Activated B cell treated with CpG ODN at 0.5 μM for 24 hours (primary cell): Measurements from ENCODE around the gene FRRS1. TPM values are rescaled to one million over a fixed set of nuclear protein-coding genes. Genes with fewer than 3 reads are reported as not detected.

Experiments
- ATAC-seq: fragments of 200-7000 bp; cut with Tn5 transposase; one replicate; pipeline ENCODE4 v1.10.0; 2021; ENCODE audit warnings: low read depth, mild to moderate bottlenecking, moderate library complexity
- CTCF ChIA-PET: fragments of 350-600 bp; sonication (Branson Sonifier 250); formaldehyde crosslinking; loops from one replicate; lab custom pipeline; 2021; ENCODE audit warnings: antibody characterized with exemption; lab: Charles Lee
- POLR2A ChIA-PET: fragments of 350-600 bp; sonication (Branson Sonifier 250); formaldehyde crosslinking; loops from one replicate; lab custom pipeline; 2021; ENCODE audit warnings: antibody characterized with exemption; lab: Charles Lee
- DNase-seq: peaks from one replicate; pipeline ENCODE4 v3.0.0; 2022
- H3K27ac Mint-ChIP-seq: one replicate; pipeline ENCODE4 v1.8.0; 2020; ENCODE audit warnings: mixed read lengths
- H3K27me3 Mint-ChIP-seq: one replicate; pipeline ENCODE4 v1.8.0; 2021; ENCODE audit warnings: mixed read lengths
- H3K36me3 Mint-ChIP-seq: one replicate; pipeline ENCODE4 v1.8.0; 2021; ENCODE audit warnings: low read depth, mixed read lengths
- H3K4me1 Mint-ChIP-seq: one replicate; pipeline ENCODE4 v1.8.0; 2021; ENCODE audit warnings: mixed read lengths
- H3K4me3 Mint-ChIP-seq: one replicate; pipeline ENCODE4 v1.8.0; 2020; ENCODE audit warnings: mild to moderate bottlenecking, mixed read lengths
- H3K9me3 Mint-ChIP-seq: one replicate; pipeline ENCODE4 v1.8.0; 2020; ENCODE audit warnings: mixed read lengths
- CTCF ChIP-seq: fragments of 200-600 bp; IDR thresholded peaks from one replicate; pipeline ENCODE4 v1.8.0; 2022; ENCODE audit warnings: antibody characterized with exemption, mild to moderate bottlenecking
- intact Hi-C: fragments of 100-400 bp; cut with micrococcal nuclease; formaldehyde crosslinking; loops from one replicate; pipeline ENCODE4 v1.15.1; 2024
- total RNA-seq: library from RNA; stranded (reverse); gene quantifications from 2 replicates; pipeline ENCODE4 v1.2.3, GENCODE V29; 2022

The FRRS1 gene
- total RNA-seq, 1 donor from 2014 or later = 1.1 TPM

GRCh38 chr1:99661780-99662179 is 104.7 kb downstream of the FRRS1 start:
- H3K27me3 Mint-ChIP-seq = peaks cover 4% of the 10 kb centered on the region
- no peak for TF ChIP-seq CTCF
- no peak overlapping the region for H3K4me3 Mint-ChIP-seq
- intact Hi-C loops = no loop called here
- ChIA-PET CTCF (interaction anchor here (1.0 kb wide), 1 partner anchor 24 kb away, joined by 3 read pairs; no protein-coding TSS in a partner anchor), POLR2A (no interaction called here)
- no peaks in the 10 kb centered on the region for H3K36me3 Mint-ChIP-seq
- DNase-seq = no peak
- H3K27ac Mint-ChIP-seq = no peak overlapping the region
- ATAC-seq = no peak
- H3K4me1 Mint-ChIP-seq = no peaks in the 10 kb centered on the region
- H3K9me3 Mint-ChIP-seq = no peaks in the 10 kb centered on the region

DNA sequence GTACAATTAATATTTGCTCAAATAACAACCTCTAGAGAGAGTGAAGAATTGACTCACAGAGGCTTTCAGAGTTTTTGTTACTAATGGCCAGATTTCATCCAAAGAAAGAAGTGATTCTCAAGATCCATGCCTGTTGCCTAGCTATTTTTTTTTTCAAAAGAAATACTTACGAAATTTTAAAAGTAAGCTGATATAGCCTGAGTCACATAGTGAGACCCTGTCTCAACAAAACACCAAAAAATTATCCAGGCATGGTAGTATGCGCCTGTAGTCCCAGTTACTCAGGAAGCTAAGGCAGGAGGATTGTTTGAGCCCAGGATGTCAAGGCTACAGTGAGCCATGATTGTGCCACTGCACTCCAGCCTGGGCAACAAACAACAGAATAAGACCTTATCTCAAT is 105.9 kb downstream of the FRRS1 start:
- TF ChIP-seq CTCF = no peak
- ChIA-PET POLR2A (no interaction called here), CTCF (no interaction called here)
- H3K27me3 Mint-ChIP-seq = peaks cover 4% of the 10 kb centered on the region
- H3K4me1 Mint-ChIP-seq = no peaks in the 10 kb centered on the region
- no peaks in the 10 kb centered on the region for H3K9me3 Mint-ChIP-seq
- intact Hi-C loops = no loop called here
- no peak overlapping the region for H3K27ac Mint-ChIP-seq
- DNase-seq = no peak
- ATAC-seq = no peak
- H3K36me3 Mint-ChIP-seq = no peaks in the 10 kb centered on the region
- no peak overlapping the region for H3K4me3 Mint-ChIP-seq

GRCh38 chr1:99659755-99660210 is 106.7 kb downstream of the FRRS1 start:
- H3K36me3 Mint-ChIP-seq = no peaks in the 10 kb centered on the region
- ChIA-PET CTCF (no interaction called here), POLR2A (no interaction called here)
- H3K4me1 Mint-ChIP-seq = no peaks in the 10 kb centered on the region
- intact Hi-C loops = no loop called here
- ATAC-seq (no peak), DNase-seq (no peak)
- no peak for TF ChIP-seq CTCF
- peaks cover 4% of the 10 kb centered on the region for H3K27me3 Mint-ChIP-seq
- H3K4me3 Mint-ChIP-seq = no peak overlapping the region
- H3K27ac Mint-ChIP-seq = no peak overlapping the region
- H3K9me3 Mint-ChIP-seq = no peaks in the 10 kb centered on the region

Other genes with a start within 250 kb of the FRRS1 start
- gene PALMD, start 120.5 kb downstream of the FRRS1 start, total RNA-seq = not detected in 2 replicates
- 19.6 and 21.8 TPM in 2 replicates for gene AGL, start 83.7 kb upstream of the FRRS1 start, total RNA-seq
- 18.3 and 21.1 TPM in 2 replicates for gene SLC35A3, start 203.4 kb upstream of the FRRS1 start, total RNA-seq